HFFc6 (cell line): Measurements from ENCODE around the gene SHISA6. TPM values are rescaled to one million over a fixed set of nuclear protein-coding genes. Genes with fewer than 3 reads are reported as not detected.

Experiments used
- DNase-seq: peaks from one replicate; pipeline ENCODE4 v3.0.0-alpha.2; 2018
- H3K27ac Mint-ChIP-seq: 2 replicates; pipeline ENCODE4 v1.8.0; 2020; ENCODE audit warnings: mild to moderate bottlenecking, mixed read lengths
- H3K27me3 Mint-ChIP-seq: 2 replicates; pipeline ENCODE4 v1.8.0; 2021; ENCODE audit warnings: mild to moderate bottlenecking, moderate library complexity, mixed read lengths; ENCODE audit not compliant: insufficient read depth
- H3K36me3 Mint-ChIP-seq: 2 replicates; pipeline ENCODE4 v1.8.0; 2021; ENCODE audit warnings: low read depth, mixed read lengths
- H3K4me1 Mint-ChIP-seq: 2 replicates; pipeline ENCODE4 v1.8.0; 2020; ENCODE audit warnings: low read depth, mixed read lengths
- H3K4me3 Mint-ChIP-seq: 2 replicates; pipeline ENCODE4 v1.8.0; 2020; ENCODE audit warnings: mild to moderate bottlenecking, moderate library complexity, mixed read lengths
- H3K9me3 Mint-ChIP-seq: 2 replicates; pipeline ENCODE4 v1.8.0; 2020; ENCODE audit warnings: mild to moderate bottlenecking, mixed read lengths
- CTCF ChIP-seq: fragments of 200-600 bp; sonication (generic); IDR thresholded peaks from 2 replicates; pipeline ENCODE4 v1.5.0; 2021; ENCODE audit warnings: antibody characterized with exemption, mild to moderate bottlenecking
- total RNA-seq, 6 experiments: library from RNA; stranded (reverse); fragmentation: NEBNext Ultra II Directional; extraction: Animal tissue kit (Norgen Biotek cat#: 25700); gene quantifications; 2 replicates in 1 of 6; 3 replicates in 5 of 6; pipeline ENCODE4 v1.2.3, GENCODE V29; 2021

Gene SHISA6
- total RNA-seq, 6 experiments from 2014 or later = not detected

GRCh38 chr17:11391134-11391533, 150.1 kb downstream of the SHISA6 start:
- Mint-ChIP-seq H3K4me1 (no peaks in the 10 kb centered on the region), H3K9me3 (peaks cover 63% of the 10 kb centered on the region), H3K36me3 (peaks cover 5% of the 10 kb centered on the region; the same call in 1 of the 2 replicates)

GRCh38 chr17:11404431-11405276, 163.6 kb downstream of the SHISA6 start:
- no peak for DNase-seq
- Mint-ChIP-seq H3K9me3 (peaks cover 77% of the 10 kb centered on the region), H3K27me3 (no peaks in the 10 kb centered on the region; the same call in 1 of the 2 replicates), H3K27ac (no peak overlapping the region), H3K36me3 (peaks cover 6% of the 10 kb centered on the region; the same call in 1 of the 2 replicates), H3K4me1 (no peaks in the 10 kb centered on the region), H3K4me3 (no peak overlapping the region)
- no peak for TF ChIP-seq CTCF

More at GRCh38 chr17:11391134-11391533, 150.1 kb downstream of the SHISA6 start:
- Mint-ChIP-seq H3K27me3 (no peaks in the 10 kb centered on the region), H3K27ac (no peak overlapping the region), H3K4me3 (no peak overlapping the region)
- no peak for DNase-seq
- no peak for TF ChIP-seq CTCF

GRCh38 chr17:11406716-11407115, 165.7 kb downstream of the SHISA6 start:
- H3K27ac Mint-ChIP-seq = no peak overlapping the region
- H3K4me1 Mint-ChIP-seq = no peaks in the 10 kb centered on the region
- H3K36me3 Mint-ChIP-seq = peaks cover 6% of the 10 kb centered on the region; the same call in 1 of the 2 replicates
- TF ChIP-seq CTCF = no peak
- H3K9me3 Mint-ChIP-seq = peaks cover 67% of the 10 kb centered on the region
- no peak overlapping the region for H3K4me3 Mint-ChIP-seq
- H3K27me3 Mint-ChIP-seq = no peaks in the 10 kb centered on the region; the same call in 1 of the 2 replicates
- DNase-seq = no peak

DNA sequence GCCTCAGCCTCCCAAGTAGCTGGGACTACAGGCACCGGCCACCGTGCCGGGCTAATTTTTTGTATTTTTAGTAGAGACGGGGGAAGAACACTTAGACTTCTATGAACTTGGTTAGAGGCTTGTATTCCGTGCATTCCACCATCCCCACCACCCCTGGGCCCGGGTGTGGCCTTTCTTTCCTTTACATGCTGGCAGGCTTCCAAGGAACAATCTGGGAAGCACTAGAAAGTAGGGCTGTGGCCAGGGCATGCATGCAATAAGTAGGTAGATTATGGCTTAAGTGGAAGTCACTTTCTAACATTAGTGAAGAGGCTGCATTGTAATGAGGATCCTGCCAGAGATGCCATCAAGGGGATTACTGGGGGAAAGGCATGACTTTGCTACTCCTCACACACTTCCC, 171.6 kb downstream of the SHISA6 start:
- no peak for DNase-seq
- peaks cover 52% of the 10 kb centered on the region for H3K9me3 Mint-ChIP-seq
- H3K27ac Mint-ChIP-seq = no peak overlapping the region
- H3K27me3 Mint-ChIP-seq = no peaks in the 10 kb centered on the region
- no peak for TF ChIP-seq CTCF
- H3K36me3 Mint-ChIP-seq = no peaks in the 10 kb centered on the region
- H3K4me1 Mint-ChIP-seq = no peaks in the 10 kb centered on the region
- H3K4me3 Mint-ChIP-seq = no peak overlapping the region

- TF ChIP-seq CTCF = no peak
- Mint-ChIP-seq H3K27me3 (no peaks in the 10 kb centered on the region; the same call in 1 of the 2 replicates), H3K4me1 (no peaks in the 10 kb centered on the region), H3K4me3 (no peak overlapping the region), H3K27ac (no peak overlapping the region), H3K36me3 (no peaks in the 10 kb centered on the region; the same call in 1 of the 2 replicates), H3K9me3 (peaks cover 49% of the 10 kb centered on the region)
- no peak for DNase-seq
Measured at GRCh38 chr17:11418342-11418741, 177.3 kb downstream of the SHISA6 start.
